NOMO-1 (cell line): ENCODE data around the gene NCCRP1.

Experiments
- DNase-seq, 2 experiments: peaks; one replicate each; lab custom pipeline; 2025; ENCODE audit not compliant: unreplicated experiment in 2 of 2; lab: John Stamatoyannopoulos, UW

The NCCRP1 gene

GRCh38 chr19:39178296-39179006, 18.3 kb upstream of the NCCRP1 start:
- DNase-seq, result no peak

GRCh38 chr19:39179754-39180153, 17.0 kb upstream of the NCCRP1 start:
- DNase-seq, result no peak

- no peak for DNase-seq
Measured at GRCh38 chr19:39180749-39181148, 16.0 kb upstream of the NCCRP1 start.

- no peak for DNase-seq
Measured at GRCh38 chr19:39181500-39182173, 15.1 kb upstream of the NCCRP1 start.

- DNase-seq, result no peak
Measured at GRCh38 chr19:39182174-39182505, 14.6 kb upstream of the NCCRP1 start.

- DNase-seq, result no peak
Measured at GRCh38 chr19:39183104-39183503, 13.7 kb upstream of the NCCRP1 start.

GRCh38 chr19:39186391-39186790, 10.4 kb upstream of the NCCRP1 start:
- DNase-seq, result no peak

- DNase-seq, result no peak
Measured at GRCh38 chr19:39187552-39187943, 9.2 kb upstream of the NCCRP1 start.

GRCh38 chr19:39188960-39189359, 7.8 kb upstream of the NCCRP1 start:
- DNase-seq, result no peak

- DNase-seq, result no peak
Measured at GRCh38 chr19:39190768-39191167, 6.0 kb upstream of the NCCRP1 start.

GRCh38 chr19:39192846-39193245, 3.9 kb upstream of the NCCRP1 start:
- DNase-seq, result no peak

- DNase-seq, result no peak
Measured at GRCh38 chr19:39193803-39194202, 3.0 kb upstream of the NCCRP1 start.

GRCh38 chr19:39194832-39195542, 1.8 kb upstream of the NCCRP1 start:
- DNase-seq, result no peak

GRCh38 chr19:39195755-39196154, 1.0 kb upstream of the NCCRP1 start:
- DNase-seq, result no peak

GRCh38 chr19:39196320-39196719, 444 bp upstream of the NCCRP1 start:
- no peak for DNase-seq

- no peak for DNase-seq
Measured at GRCh38 chr19:39197808-39198207, 1.0 kb downstream of the NCCRP1 start.

GRCh38 chr19:39199025-39199424, 2.3 kb downstream of the NCCRP1 start:
- no peak for DNase-seq

- DNase-seq, result no peak
Measured at GRCh38 chr19:39200066-39200802, 3.5 kb downstream of the NCCRP1 start.

GRCh38 chr19:39200803-39201115, 4.0 kb downstream of the NCCRP1 start:
- DNase-seq, result no peak

- DNase-seq, result no peak
Measured at GRCh38 chr19:39202998-39203355, 6.2 kb downstream of the NCCRP1 start.
